HG02623 (cell line): ENCODE results near the gene LRRFIP1.
"Not testable (repeated sequence)": the region's sequence is repeated elsewhere in the genome, so short reads cannot be mapped to it uniquely, and the experiment has no call there.

ENCODE experiments used
- ATAC-seq: cut with Tn5 transposase; IDR thresholded peaks from one replicate; pipeline ENCODE4 v1.9.1; 2021; ENCODE audit warnings: moderate library complexity; ENCODE audit not compliant: unreplicated experiment

Gene LRRFIP1

DNA sequence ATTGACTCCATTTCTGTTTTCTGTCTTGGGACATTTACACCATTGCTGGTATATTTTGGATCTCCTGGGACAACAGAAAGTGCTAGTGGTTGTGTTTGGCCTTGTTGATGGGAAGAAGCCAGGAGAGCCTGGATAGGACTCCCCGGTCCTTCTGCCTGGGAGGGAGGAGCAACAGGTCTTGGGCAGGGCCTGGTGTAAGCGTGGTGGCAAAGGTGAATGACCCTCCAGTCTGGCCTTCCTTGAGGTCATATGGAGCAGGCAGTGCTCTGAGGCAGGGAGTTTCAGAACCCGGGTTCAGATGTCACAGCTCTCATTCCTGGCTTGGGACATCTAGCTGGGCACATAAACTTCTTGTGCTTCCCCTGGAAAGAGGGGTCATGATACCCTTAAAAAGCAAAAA, 115.2 kb downstream of the LRRFIP1 start:
- no peak for ATAC-seq

DNA sequence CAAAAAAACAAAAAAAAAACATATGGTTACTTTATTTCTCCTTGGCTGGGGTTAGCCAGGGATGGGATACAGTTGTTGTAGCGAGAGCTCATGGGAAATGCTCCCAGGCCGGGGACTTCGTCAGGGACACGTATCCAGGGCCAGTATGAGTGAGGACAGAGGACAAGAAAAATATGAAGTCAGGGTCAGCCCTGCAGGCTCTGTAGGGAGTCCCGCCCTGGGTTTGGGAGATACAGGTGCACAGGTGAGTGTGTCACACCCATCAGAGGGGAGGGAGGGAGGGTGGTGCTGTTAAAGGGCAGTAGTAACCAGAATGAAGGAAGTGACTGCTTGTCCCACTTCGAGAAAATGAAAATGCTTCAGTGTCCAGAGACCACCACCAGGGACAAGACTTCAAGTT, 115.6 kb downstream of the LRRFIP1 start:
- ATAC-seq: no peak

DNA sequence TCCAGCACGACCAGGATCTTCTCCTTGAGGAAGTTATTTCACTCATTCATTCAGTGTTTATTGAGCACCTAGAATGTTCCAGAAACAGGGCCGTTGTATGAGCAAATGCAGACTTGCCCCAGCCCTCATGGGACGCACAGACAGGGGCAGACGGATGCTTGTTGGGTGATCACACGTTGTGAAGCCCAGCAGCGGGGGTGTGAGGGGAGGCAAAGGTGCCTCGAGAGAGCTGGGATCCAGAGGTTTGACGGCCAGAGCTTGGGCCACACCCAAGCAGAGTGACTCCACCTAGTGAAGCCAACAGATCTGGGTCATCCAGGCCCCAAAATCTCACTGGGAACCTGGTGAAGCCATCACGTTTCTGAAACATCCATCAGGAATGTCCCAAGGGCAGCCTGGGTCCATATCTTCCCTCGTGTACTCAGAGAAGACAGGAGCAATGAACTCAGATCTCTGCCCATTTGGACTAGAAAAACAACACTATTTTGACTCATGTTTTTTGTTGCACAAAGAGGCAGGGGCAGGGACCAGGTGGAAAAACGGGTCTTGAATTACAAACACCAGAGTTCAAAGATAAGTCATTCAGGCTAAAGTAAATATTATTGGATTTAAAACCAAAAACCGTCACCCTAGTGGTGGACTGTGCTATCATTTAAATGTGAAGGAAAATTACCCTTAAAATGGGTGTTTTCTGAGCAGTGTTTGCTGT, 116.3 kb downstream of the LRRFIP1 start:
- no peak for ATAC-seq

DNA sequence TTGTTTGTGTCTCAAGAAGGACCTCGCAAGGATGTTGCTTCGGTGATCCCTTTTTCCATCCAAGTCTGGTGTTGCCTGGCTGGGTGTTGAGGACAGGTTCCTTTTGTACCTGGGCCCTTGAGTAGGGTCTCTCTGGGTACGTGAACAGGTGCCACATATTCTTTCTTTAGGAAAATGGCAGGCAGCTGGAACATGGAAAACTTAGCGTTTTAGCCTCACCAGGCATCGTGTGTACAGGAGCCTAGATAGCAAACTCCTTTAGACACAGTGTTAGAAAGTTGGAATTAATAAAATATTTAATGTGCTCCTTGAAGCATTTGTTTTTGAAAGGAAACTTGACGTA, 116.9 kb downstream of the LRRFIP1 start:
- no peak for ATAC-seq

DNA sequence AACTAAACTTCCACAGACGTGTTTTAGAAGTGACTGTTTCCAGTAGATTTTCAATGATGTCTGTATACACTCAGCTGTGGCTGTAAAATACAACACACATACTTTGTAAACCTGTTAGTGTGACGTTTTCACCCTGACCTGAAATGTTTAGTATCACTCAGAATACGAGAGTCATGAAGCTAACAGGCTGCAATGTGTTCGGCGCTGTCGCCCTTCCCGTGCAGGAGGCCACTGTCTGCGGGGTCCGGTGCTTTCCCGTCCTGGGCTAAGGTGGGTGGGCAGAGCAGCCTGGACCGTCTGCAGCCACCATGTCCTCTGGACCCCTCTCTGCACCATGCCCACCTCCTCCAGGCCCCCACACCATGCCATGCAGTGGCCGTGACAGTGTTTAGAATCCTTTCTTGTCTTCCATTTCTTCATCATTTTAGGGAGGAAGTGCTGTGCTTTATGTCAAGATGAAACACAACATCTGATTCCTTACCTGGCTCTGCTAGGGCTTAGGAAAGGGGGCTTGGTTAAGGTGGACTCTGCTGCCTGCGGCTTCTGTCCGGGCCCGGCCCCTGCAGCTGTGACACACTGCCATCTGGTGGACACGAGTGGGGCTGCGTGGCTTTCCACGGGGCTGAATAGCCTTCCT, 117.3 kb downstream of the LRRFIP1 start:
- ATAC-seq: no peak

DNA sequence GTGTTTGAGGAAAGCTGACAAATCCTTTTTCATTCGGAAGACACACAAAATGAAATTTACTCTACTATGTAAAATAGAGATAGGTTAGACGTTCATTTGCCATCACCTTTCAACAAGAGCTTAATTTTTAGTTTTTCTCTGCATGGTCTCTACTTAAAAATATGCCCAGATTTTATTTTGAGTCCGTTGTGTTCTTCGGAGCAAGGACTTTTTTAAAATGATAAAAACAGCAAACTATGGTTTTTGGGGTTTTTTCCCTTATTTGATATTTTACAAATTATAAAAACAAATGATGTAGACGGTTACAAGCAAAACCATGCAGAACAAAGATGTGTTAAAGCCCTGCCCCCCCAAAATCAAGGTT, 117.8 kb downstream of the LRRFIP1 start:
- ATAC-seq: no peak

DNA sequence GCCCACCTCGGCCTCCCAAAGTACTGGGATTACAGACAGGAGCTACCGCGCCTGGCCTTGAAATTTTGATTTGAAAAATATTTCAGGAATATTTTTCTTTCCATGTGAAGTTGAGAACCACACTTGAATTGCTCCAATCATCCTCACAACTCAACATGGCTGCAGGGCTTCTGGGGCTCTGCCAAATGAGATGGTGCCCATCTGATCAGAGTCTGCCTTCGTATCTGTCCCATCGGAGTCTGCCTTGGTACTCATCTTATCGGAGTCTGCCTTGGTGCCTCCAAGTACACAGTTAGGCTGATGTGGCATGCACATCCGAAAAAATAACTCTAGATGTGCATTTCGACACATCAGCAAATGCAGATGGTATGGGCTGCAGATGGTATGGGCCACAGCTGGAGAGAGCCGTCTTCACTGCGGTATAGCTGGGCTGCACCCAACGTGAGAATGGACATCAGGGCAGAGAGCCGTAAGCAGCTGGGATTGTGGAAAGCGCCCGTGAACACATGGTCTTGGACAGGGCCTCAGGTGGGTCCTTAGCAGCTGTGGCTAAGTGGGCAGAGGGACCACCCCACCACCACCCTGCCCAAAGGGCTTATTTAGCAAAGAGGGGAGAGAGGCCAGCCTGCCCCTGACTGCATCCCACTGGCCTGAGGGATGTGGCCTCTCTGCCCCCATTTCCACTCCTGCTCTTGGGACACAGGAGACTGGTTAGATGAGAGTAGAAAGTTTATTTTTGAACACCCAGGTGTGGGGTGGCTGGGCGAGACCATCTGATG, 119.1 kb downstream of the LRRFIP1 start:
- ATAC-seq: no peak

DNA sequence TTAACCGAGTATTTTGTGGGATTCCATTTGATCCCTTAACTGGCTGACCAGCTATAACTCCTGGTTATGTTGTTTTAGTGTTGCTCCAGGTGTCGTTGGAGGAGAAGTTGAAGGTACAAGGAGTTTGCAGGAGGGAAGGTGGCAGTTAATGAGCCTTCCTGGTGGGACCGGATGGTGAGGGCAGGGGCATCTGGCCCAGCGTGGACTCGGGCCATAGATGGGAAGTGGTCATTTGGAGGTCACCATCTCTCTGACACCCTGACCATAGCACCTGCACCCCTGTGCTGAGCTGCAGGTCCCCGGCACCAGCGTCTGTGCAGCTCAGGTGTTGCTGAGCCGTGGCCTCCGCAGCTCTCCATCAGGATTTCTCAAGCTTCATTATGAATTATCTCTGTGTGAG, 119.8 kb downstream of the LRRFIP1 start:
- no peak for ATAC-seq

DNA sequence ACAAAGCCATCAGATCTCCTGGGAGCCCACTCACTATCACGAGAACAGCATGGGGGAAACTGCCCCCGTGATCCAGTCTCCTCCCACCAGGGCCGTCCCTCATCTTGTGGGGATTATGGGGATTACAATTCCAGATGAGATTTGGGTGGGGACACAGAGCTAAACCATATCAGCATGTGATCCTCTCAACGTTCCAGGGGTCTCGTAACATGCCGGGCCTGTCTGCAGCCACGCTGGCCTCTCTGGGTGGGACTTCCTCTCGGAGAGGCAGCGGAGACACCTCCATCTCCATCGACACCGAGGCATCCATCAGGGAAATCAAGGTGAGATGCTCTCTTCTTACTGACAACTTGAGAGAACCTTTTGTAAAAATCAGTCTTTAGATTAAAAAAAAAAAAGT, 121.6 kb downstream of the LRRFIP1 start:
- ATAC-seq: no peak

DNA sequence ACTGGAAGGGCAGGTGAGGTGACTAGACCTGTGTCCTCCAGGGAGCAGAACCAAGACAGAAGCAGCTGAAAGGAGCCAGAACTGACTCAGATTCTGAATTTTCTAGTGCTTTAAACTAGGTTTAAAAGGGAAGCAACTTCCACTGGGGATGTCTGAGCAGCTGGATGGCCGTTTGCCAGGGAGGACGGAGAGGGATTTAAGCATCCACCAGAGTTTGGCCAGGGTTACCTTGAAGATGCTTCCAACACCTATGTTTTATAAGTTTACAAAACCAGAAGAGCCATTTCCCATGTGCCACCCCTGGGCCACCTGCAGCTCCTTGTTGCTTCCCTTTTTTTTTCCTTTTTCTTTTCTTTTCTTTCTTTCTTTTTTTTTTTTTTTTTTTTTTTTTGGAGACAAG, 122.6 kb downstream of the LRRFIP1 start:
- ATAC-seq: no peak

DNA sequence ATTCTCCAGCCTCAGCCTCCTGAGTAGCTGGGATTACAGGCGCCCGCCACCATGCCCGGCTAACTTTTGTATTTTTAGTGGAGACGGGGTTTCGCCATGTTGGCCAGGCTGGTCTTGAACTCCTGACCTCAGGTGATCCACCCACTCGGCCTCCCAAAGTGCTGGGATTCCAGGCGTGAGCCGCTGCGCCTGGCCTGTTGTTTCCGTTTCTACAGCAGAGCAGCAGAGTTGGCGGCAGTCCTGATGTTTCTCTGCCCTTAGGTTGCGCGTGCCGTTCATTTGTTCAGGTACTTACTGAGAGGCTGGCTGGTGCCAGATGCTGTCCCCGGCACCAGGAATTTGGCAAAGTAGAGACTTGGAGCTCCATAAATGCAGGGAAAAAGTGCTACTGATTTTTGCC, 123.1 kb downstream of the LRRFIP1 start:
- not testable (repeated sequence) for ATAC-seq

DNA sequence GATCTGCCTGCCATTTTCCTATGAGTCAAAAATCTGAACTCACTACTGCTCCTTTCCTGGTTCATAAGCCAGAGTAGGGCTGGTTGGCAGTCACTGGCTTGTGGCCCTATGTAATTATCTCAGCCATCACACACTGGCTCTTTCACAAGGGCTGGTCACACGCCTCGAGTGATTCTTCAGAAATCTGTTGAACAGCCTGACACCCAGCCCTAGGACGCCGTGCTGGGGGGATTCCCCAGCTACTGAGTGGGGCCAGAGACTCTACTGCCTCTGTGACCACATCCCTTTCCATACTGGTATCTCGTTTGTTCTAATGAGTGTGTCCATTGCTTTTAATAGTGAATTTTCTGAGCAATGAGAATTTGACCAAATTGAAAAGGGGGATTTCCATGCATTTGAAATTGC, 125.4 kb downstream of the LRRFIP1 start:
- ATAC-seq: peak; percentile 98

DNA sequence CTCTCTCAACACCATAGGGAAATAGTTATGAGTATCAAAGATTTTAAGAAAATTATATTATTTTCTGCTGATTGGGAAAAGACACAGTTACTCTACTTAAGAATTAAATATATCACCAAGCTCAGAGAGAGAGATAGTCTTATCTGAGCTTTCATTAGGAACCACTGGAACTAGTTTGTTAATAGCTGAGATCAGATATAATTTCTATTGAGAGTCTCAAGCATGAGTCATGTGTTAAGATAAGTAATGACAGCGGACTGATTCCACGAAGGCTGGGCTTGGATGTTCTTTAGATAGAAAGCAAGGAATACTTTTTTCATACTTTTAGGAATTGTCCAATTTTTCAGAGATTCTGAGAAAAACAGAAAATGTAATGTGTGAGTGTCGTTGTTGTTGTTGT, 126.8 kb downstream of the LRRFIP1 start:
- no peak for ATAC-seq

DNA sequence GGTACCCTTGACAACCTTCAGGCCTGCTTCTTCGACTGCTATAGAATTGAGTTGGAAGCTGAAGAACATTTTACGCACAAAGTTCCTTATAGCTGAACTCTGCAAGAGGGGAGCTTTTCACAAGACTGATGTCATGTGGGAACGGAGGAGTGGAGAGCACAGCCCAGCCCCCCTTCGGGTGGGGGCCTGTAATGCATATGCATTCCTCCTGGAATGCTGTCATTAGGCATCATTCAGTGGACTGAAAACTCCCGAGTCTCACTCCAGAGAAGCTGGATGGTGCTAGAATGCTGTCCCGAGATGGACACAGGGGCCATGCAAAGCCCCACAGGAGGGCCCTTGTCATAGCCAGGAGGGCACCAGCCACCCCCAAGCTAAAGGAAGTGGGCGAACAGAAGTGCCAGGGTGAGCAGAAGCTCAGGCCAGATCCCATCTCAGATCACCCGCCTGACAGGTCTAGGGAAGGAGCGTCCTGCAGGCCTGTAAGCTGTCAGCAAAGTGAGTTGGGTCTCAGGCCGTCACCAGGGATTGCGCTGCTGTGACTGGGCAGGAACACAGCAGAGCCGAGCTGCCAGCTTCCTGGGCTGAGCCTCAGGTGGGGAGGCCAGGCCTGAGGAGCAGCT, 127.3 kb downstream of the LRRFIP1 start:
- no peak for ATAC-seq

DNA sequence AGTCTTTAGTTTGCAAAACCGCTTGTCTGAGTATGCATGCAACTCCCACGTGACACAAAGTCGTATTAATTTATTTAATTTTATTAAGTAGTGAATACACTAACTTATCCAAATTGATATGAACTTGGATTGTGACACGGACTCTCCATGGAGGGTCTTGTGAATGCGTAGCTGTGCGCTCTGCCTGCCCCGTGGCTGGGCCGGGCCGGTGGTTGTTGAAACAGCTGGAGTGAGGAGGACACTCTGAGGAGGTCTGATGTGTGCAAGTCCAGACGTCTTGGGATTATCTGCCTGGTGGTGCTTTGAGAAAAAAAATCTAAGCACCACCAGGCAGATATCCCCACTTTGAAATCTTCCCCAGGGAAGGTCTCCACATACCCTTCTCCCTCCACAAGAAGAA, 130.2 kb downstream of the LRRFIP1 start:
- no peak for ATAC-seq

DNA sequence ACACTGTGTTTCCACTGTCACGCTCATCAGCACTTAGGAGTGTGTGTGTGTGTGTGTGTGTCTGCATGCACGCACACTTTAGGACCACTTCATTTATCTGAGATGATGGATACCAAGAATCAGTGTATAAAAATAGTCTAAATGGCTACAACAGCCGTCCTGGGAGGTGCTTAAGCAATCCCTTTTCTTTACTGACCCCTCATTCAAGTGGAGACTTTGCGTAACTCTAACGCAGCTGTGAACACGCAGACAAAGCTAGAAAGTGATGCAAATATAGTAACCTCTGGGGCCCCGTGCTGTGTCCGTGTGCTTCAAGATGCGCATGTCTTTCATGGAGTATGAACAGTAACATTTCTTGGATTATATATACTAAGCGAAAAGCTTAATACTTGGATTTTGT, 130.8 kb downstream of the LRRFIP1 start:
- no peak for ATAC-seq

DNA sequence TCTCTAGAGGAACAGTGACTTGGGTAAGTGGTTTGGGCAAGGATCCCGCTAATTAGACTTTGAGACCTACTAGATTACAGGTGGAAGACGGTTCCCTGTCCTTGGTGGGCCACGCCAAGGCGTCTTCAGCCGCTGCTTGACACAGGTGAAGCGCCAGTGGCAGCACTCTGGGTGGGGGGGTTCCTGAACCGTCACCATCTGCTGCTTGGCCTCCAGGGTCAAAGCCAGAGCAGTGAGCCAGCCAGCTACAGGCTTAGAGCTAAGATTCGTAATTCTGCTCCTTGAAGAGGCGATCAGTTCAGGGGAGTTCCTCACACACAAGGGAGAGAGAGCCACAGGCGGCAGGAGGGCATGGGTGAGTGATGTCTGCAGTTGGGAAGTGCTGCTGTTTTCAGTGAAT, 131.8 kb downstream of the LRRFIP1 start:
- ATAC-seq: no peak

DNA sequence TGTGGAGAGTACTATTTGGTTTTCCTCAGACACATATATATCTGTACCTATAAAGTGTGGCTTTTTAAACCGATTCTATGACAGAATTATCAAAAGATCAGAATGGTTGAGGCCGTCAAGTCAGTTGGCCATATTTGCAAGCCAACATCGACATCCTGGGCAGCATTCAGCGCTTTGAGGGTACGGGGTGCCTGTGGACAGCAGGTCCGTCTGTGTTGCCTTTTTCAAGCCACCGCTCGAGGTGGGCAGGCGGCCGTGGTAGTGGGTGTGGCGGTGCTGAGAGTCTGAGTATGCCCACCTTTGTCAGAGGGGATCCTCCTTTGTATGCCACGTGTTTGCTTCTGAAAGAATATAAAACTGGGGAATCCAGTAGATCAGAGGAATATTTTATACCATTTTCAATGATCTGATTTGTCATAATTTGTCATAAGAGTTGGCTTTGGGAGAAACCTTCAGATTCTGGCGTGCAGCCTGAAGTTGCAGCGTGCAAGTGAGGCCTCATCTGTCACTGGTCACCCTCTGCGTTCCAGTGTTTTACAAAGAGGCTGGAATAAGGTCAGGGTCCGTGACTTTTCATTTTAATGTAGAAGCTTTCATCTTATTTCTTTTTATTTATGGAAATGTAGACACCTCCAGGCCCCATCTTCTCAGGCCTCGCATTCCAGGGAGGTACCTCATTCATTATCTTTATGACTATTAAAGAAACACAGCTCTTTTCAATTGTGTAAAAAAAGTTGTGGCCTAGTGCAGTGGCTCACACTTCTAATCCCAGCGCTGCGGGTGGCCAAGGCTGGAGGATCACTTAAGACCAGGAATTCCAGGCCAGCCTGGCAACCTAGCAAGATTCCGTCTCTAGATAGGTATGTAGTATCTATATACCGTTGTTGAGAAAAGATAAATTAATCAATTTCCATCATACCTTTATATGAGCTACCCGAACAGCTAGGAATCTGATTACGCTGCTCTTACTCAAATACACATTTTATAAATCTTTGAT, 133.4 kb downstream of the LRRFIP1 start:
- no peak for ATAC-seq

DNA sequence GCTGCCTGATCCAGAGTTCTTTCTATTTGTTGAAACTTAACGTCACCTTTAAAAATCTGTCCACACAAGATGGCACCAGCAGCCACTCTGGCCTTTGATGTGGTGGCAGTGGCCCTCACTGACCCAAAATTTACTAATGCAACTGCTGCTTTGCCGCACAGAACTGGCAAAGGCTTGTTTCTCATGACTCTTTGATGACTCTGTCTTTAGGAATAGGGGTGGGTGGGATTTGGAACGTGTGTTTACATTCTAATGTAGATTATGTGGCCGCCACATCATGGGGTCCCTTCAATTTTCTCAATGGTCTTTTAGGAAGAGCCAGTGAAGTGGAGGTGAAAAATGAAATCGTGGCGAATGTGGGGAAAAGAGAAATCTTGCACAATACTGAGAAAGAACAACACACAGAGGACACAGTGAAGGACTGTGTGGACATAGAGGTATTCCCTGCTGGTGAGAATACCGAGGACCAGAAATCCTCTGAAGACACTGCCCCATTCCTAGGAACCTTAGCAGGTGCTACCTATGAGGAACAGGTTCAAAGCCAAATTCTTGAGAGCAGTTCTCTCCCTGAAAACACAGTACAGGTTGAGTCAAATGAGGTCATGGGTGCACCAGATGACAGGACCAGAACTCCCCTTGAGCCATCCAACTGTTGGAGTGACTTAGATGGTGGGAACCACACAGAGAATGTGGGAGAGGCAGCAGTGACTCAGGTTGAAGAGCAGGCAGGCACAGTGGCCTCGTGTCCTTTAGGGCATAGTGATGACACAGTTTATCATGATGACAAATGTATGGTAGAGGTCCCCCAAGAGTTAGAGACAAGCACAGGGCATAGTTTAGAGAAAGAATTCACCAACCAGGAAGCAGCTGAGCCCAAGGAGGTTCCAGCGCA, 135.2 kb downstream of the LRRFIP1 start:
- not testable (repeated sequence) for ATAC-seq

DNA sequence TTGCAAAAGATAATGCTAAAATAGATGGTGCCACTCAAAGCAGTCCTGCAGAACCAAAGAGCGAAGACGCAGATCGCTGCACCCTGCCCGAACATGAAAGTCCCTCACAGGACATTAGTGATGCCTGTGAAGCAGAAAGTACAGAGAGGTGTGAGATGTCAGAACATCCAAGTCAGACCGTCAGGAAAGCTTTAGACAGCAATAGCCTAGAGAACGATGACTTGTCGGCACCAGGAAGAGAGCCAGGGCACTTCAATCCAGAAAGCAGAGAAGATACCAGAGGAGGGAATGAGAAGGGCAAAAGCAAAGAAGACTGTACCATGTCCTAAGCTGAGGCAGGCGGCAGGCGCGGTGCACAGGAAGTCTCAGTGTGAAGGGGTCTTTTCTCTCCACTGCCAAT, 136.4 kb downstream of the LRRFIP1 start:
- ATAC-seq: no peak
